Ovary (tissue), 9 donors: ENCODE data around the gene SPIB. TPM values are rescaled to one million over a fixed set of nuclear protein-coding genes. Genes with fewer than 3 reads are reported as not detected.

Source experiments
- DNase-seq, 5 donors: peaks; one replicate each; pipeline ENCODE4 v3.0.0-alpha.2; 2019 to 2020
- H3K27ac ChIP-seq, 2 donors: fragments of 200-600 bp; one replicate each; pipeline versions ENCODE4 v1.5.1 to v1.8.0; 2019 to 2022
- H3K27me3 ChIP-seq: fragments of 200-600 bp; one replicate; pipeline ENCODE4 v1.8.0; 2022
- H3K36me3 ChIP-seq: fragments of 200-600 bp; sonication (generic); one replicate; pipeline ENCODE4 v1.5.1; 2019
- H3K4me1 ChIP-seq: one replicate; pipeline ENCODE4 v1.8.1; 2013; ENCODE audit warnings: mild to moderate bottlenecking, moderate library complexity; ENCODE audit not compliant: insufficient read depth
- H3K4me3 ChIP-seq: fragments of 200-600 bp; sonication (generic); one replicate; pipeline ENCODE4 v1.5.1; 2017
- H3K9me3 ChIP-seq, 2 donors: fragments of 200-600 bp in 1 of 2; sonication (generic) in 1 of 2; one replicate each; pipeline versions ENCODE4 v1.5.1 to v1.8.1; 2013 to 2019; ENCODE audit warnings: mild to moderate bottlenecking in 1 of 2, moderate library complexity in 1 of 2
- CTCF ChIP-seq, 3 donors: fragments of 450-650 bp in 2 of 3; fragments of 200-600 bp in 1 of 3; IDR thresholded peaks; one replicate each; pipeline versions ENCODE4 v1.5.1 to v1.8.0; 2016 to 2022; ENCODE audit warnings: antibody characterized with exemption in 3 of 3, mild to moderate bottlenecking in 1 of 3
- EP300 ChIP-seq: sonication (generic); formaldehyde crosslinking; IDR thresholded peaks from one replicate; pipeline ENCODE4 v1.6.1; 2017; ENCODE audit warnings: antibody characterized with exemption
- POLR2A ChIP-seq: fragments of 450-650 bp; IDR thresholded peaks from one replicate; pipeline ENCODE4 v1.6.1; 2017; ENCODE audit warnings: antibody characterized with exemption, mild to moderate bottlenecking, moderate library complexity
- WGBS, 3 donors: extraction: QIAGEN DNeasy Blood & Tissue Kit in 1 of 3; methylation state at CpG; one replicate each; pipeline versions ENCODE4 v1.1.5 to v1.1.7; 2013 to 2017; 5-methylcytosine and 5-hydroxymethylcytosine counted together
- intact Hi-C, 4 donors: fragments of 100-400 bp; cut with DNase I; formaldehyde crosslinking; loops; one replicate each; pipeline versions ENCODE4 v1.11.0 to v1.15.1; 2022 to 2023
- polyA plus RNA-seq, 2 donors: library from polyadenylated mRNA; stranded (reverse); fragments of 200-250 nt in 1 of 2; fragments of 350-450 nt in 1 of 2; fragmentation: Illumina TruSeq in 1 of 2; extraction: RNeasy Lipid Tissue Mini Kit (QIAGEN cat#74804) in 1 of 2; gene quantifications; one replicate each; pipeline ENCODE4 v1.2.3, GENCODE V29; 2013 to 2014
- total RNA-seq, 7 donors: library from RNA; depleted of rRNA in 2 of 7; stranded (reverse); fragments of >200 nt in 2 of 7; fragmentation: NEBNext Ultra II Directional in 3 of 7; extraction: Animal tissue kit (Norgen Biotek cat#: 25700) in 3 of 7; gene quantifications; one replicate each; pipeline versions ENCODE4 v1.1.0 to v1.2.4, GENCODE V29; 2016 to 2023
- donor health status: DM: no; HTN: no; CAD: no; lungs with moderate emphysema.
- donor health status: DM: no; HTN: no; CAD: no.
- donor health status: Bipolar disorder and iron deficiency.
- donor health status: DM: yes; HTN: yes; CAD: no.
- donor health status: DM: no; HTN: no; CAD: no.
- donor health status: DM: yes; HTN: yes; CAD: no.

Gene SPIB
- total and polyA plus RNA-seq, 9 donors: 0.12 to 0.46 (median 0.25) TPM; not detected in 5

GRCh38 chr19:50425581-50425980, 6.8 kb downstream of the SPIB start:
- no peak overlapping the region for H3K4me3 ChIP-seq
- intact Hi-C loops: no loop called here
- DNase-seq: no peak
- no peaks in the 10 kb centered on the region for H3K36me3 ChIP-seq
- TF ChIP-seq POLR2A (no peak), EP300 (no peak), CTCF (IDR thresholded peaks at IDR 0.05) (no peak)
- no peak overlapping the region for H3K27ac ChIP-seq
- H3K9me3 ChIP-seq: no peaks in the 10 kb centered on the region
- H3K4me1 ChIP-seq: peaks cover 3% of the 10 kb centered on the region
- WGBS, 3 donors: 59 to 79% (median 73%) methylated on average over 7 of the region's 7 CpGs
- H3K27me3 ChIP-seq: no peaks in the 10 kb centered on the region

- no peak for TF ChIP-seq EP300
- TF ChIP-seq CTCF (IDR thresholded peaks at IDR 0.05): no peak
- TF ChIP-seq POLR2A: no peak
- intact Hi-C loops: no loop called here
- H3K4me1 ChIP-seq: peaks cover 3% of the 10 kb centered on the region
- DNase-seq: no peak
- H3K27me3 ChIP-seq: no peaks in the 10 kb centered on the region
- no peak overlapping the region for H3K4me3 ChIP-seq
- H3K27ac ChIP-seq: no peak overlapping the region
- no peaks in the 10 kb centered on the region for H3K9me3 ChIP-seq
- 70 to 75% (median 73%) methylated on average over 26 of the region's 26 CpGs for WGBS, 3 donors
- no peaks in the 10 kb centered on the region for H3K36me3 ChIP-seq
These were observed 8.7 kb downstream of the SPIB start for GRCh38 chr19:50427318-50427925.

GRCh38 chr19:50427997-50428425, 9.3 kb downstream of the SPIB start:
- no peak overlapping the region for H3K27ac ChIP-seq
- DNase-seq: peak; percentile 76 to 95 (median 83)
- no peaks in the 10 kb centered on the region for H3K36me3 ChIP-seq
- H3K4me3 ChIP-seq: no peak overlapping the region
- WGBS, 3 donors: 4 to 10% (median 8%) methylated on average over 36 to 38 of the region's 38 CpGs
- H3K27me3 ChIP-seq: no peaks in the 10 kb centered on the region
- H3K4me1 ChIP-seq: peaks cover 3% of the 10 kb centered on the region
- intact Hi-C loops: no loop called here
- no peaks in the 10 kb centered on the region for H3K9me3 ChIP-seq
- TF ChIP-seq EP300 (no peak), POLR2A (no peak)

DNA sequence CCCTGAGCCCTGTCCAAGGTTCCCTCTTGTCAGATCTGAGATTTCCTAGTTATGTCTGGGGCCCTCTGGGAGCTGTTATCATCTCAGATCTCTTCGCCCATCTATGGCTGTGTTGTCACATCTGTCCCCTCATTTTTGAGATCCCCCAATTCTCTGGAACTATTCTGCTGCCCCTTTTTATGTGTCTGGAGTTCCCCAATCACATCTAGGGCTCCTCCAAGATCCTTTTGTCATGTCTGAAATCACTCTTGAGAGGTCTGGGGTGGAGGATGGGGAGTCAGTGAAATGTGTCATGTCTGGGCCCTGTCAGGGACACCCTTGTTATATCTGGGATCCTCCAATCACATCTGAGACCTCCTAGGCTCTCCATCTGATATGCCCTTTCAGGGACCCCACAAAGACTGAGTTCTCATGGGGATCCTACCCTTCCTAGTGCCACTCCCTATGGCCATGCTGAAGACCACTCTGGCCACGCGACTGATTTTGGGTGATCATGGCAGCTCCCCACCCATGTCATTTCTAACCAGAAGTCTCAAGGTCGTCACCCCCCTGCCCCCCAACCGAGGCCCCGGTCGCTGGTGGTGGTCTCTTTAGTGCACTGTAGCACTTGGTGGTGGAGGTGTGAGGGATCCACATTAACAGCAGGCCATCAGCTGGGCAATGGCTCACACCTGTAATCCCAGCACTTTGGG, 10.2 kb downstream of the SPIB start:
- WGBS, 3 donors: 75 to 84% (median 77%) methylated on average over 7 of the region's 7 CpGs
- no peak for TF ChIP-seq EP300
- no peak for TF ChIP-seq POLR2A
- TF ChIP-seq CTCF (IDR thresholded peaks at IDR 0.05): no peak
- Histone ChIP-seq H3K4me3 (no peak overlapping the region), H3K27me3 (no peaks in the 10 kb centered on the region), H3K4me1 (peaks cover 3% of the 10 kb centered on the region), H3K9me3 (no peaks in the 10 kb centered on the region), H3K27ac (no peak overlapping the region), H3K36me3 (no peaks in the 10 kb centered on the region)
- intact Hi-C loops: no loop called here
- no peak for DNase-seq

GRCh38 chr19:50430888-50431342, 12.2 kb downstream of the SPIB start:
- Histone ChIP-seq H3K4me1 (peaks cover 3% of the 10 kb centered on the region), H3K27me3 (no peaks in the 10 kb centered on the region), H3K9me3 (no peaks in the 10 kb centered on the region), H3K4me3 (peak overlapping the region; percentile 40), H3K36me3 (no peaks in the 10 kb centered on the region), H3K27ac (no peak overlapping the region)
- intact Hi-C loops: no loop called here
- no peak for DNase-seq
- 35 to 36% (median 36%) methylated on average over 13 of the region's 13 CpGs for WGBS, 3 donors
- no peak for TF ChIP-seq CTCF (IDR thresholded peaks at IDR 0.05)
- TF ChIP-seq EP300: no peak
- TF ChIP-seq POLR2A: no peak
